Endothelial cell of umbilical vein (primary cell): ENCODE measurements around the gene RIPOR3. TPM values are rescaled to one million over a fixed set of nuclear protein-coding genes. Genes with fewer than 3 reads are reported as not detected.

ENCODE experiments used
- BruUV-seq: library from RNA; stranded (reverse); fragments of 400-500 nt; replicated peaks from 2 replicates; lab custom pipeline; 2021; lab: Mats Ljungman, UMichigan
- CTCF ChIA-PET: fragments of 300-600, 350-600 bp; sonication (Branson Sonifier 250); formaldehyde crosslinking; loops from one replicate; lab custom pipeline; 2021; ENCODE audit warnings: antibody characterized with exemption, inconsistent platforms; lab: Charles Lee
- POLR2A ChIA-PET: fragments of 300-600, 350-600 bp; sonication (Branson Sonifier 250); formaldehyde crosslinking; loops from one replicate; lab custom pipeline; 2021; ENCODE audit warnings: antibody characterized with exemption, inconsistent platforms; lab: Charles Lee
- DNase-seq: peaks from one replicate; pipeline ENCODE4 v3.0.0-alpha.2; 2011; ENCODE audit warnings: low read depth, low spot score
- FAIRE-seq: peaks from 2 replicates; lab custom pipeline; 2011; peaks lifted over from hg19 to GRCh38; lab: Jason Lieb, UNC
- H2AFZ ChIP-seq: 2 replicates; pipeline ENCODE4 v1.6.0; 2012; ENCODE audit warnings: low read depth, low read length, control low read depth, inconsistent platforms
- H3K27ac ChIP-seq: 2 replicates; pipeline ENCODE4 v1.5.1; 2011; ENCODE audit warnings: low read depth, mild to moderate bottlenecking, control low read depth, low read length, moderate library complexity; ENCODE audit not compliant: insufficient read depth
- H3K27me3 ChIP-seq, 2 experiments: 2 replicates each; pipeline versions ENCODE4 v1.6.0 to v1.6.1; 2011; ENCODE audit warnings: low read length in 2 of 2, mixed read lengths in 1 of 2; ENCODE audit not compliant: control insufficient read depth in 2 of 2, insufficient read depth in 2 of 2
- H3K36me3 ChIP-seq, 2 experiments: 2 replicates in 1 of 2; 3 replicates in 1 of 2; pipeline ENCODE4 v1.5.1; 2011; ENCODE audit warnings: low read length in 2 of 2, mild to moderate bottlenecking in 1 of 2, moderate library complexity in 1 of 2; ENCODE audit not compliant: control insufficient read depth in 2 of 2, insufficient read depth in 2 of 2; ENCODE audit errors: extremely low read depth in 1 of 2
- H3K4me1 ChIP-seq: 3 replicates; pipeline ENCODE4 v1.5.1; 2011; ENCODE audit warnings: mild to moderate bottlenecking, low read length; ENCODE audit not compliant: control insufficient read depth, insufficient read depth; ENCODE audit errors: extremely low read depth
- H3K4me2 ChIP-seq: 2 replicates; pipeline ENCODE4 v1.6.1; 2011; ENCODE audit warnings: low read length, control low read depth, mixed read lengths; ENCODE audit not compliant: insufficient read depth
- H3K4me3 ChIP-seq, 3 experiments: fragments of 200-600 bp in 1 of 3; sonication (generic), shearing (Covaris generic) in 1 of 3; replicated peaks in 1 of 3; 2 replicates each; pipeline ENCODE4 v1.5.1; 2011 to 2016; ENCODE audit warnings: control low read depth in 3 of 3, low read length in 3 of 3, mild to moderate bottlenecking in 2 of 3, inconsistent platforms in 1 of 3, low read depth in 1 of 3, moderate library complexity in 1 of 3; ENCODE audit not compliant: insufficient read depth in 1 of 3
- H3K79me2 ChIP-seq: 2 replicates; pipeline ENCODE4 v1.6.0; 2012; ENCODE audit warnings: low read length, inconsistent platforms; ENCODE audit not compliant: control insufficient read depth, insufficient read depth
- H3K9ac ChIP-seq: replicated peaks from 2 replicates; pipeline ENCODE3; 2011; ENCODE audit warnings: low read length, control low read depth; ENCODE audit not compliant: insufficient read depth; ENCODE audit errors: extremely low read depth
- H3K9me1 ChIP-seq: replicated peaks from 3 replicates; pipeline ENCODE4 v1.6.0; 2011; ENCODE audit warnings: mild to moderate bottlenecking, low read length; ENCODE audit not compliant: control insufficient read depth, insufficient read depth; ENCODE audit errors: extremely low read depth
- H3K9me3 ChIP-seq: replicated peaks from 2 replicates; pipeline ENCODE4 v1.5.1; 2012; ENCODE audit warnings: low read length, inconsistent platforms; ENCODE audit not compliant: control insufficient read depth, insufficient read depth
- H4K20me1 ChIP-seq: replicated peaks from 2 replicates; pipeline ENCODE3; 2011; ENCODE audit warnings: mild to moderate bottlenecking, low read length; ENCODE audit not compliant: control insufficient read depth, insufficient read depth; ENCODE audit errors: extremely low read depth
- EZH2 ChIP-seq: IDR thresholded peaks from 2 replicates; pipeline ENCODE4 v1.6.1; 2012; ENCODE audit warnings: borderline replicate concordance, low read depth, mild to moderate bottlenecking, moderate library complexity, low read length, inconsistent platforms; ENCODE audit not compliant: severe bottlenecking
- FOS ChIP-seq: IDR thresholded peaks from 2 replicates; pipeline ENCODE4 v1.6.1; 2011; ENCODE audit warnings: mild to moderate bottlenecking, low read length, moderate library complexity, borderline replicate concordance; ENCODE audit not compliant: insufficient read depth
- GATA2 ChIP-seq: IDR thresholded peaks from 2 replicates; pipeline ENCODE4 v1.7.0; 2011; ENCODE audit warnings: low read depth, mild to moderate bottlenecking, moderate library complexity, mixed read lengths, low read length; ENCODE audit not compliant: insufficient read length, insufficient read depth
- JUN ChIP-seq: IDR thresholded peaks from 2 replicates; pipeline ENCODE4 v1.6.1; 2011; ENCODE audit warnings: borderline replicate concordance, low read depth; ENCODE audit not compliant: insufficient read length, insufficient read depth
- MYC ChIP-seq: IDR thresholded peaks from one replicate; pipeline ENCODE4 v1.6.1; 2011; ENCODE audit warnings: mild to moderate bottlenecking, low read depth, low read length
- POLR2A ChIP-seq: IDR thresholded peaks from 2 replicates; pipeline ENCODE4 v1.6.1; 2012; ENCODE audit warnings: low read depth, mild to moderate bottlenecking, control low read depth, low read length
- POLR2AphosphoS5 ChIP-seq: IDR thresholded peaks from 2 replicates; pipeline ENCODE4 v1.6.1; 2012; ENCODE audit warnings: low read depth, mild to moderate bottlenecking, control low read depth, low read length, moderate library complexity; ENCODE audit not compliant: insufficient read depth
- dilution Hi-C: fragments of 300-500 bp; cut with MboI; formaldehyde crosslinking; loops from one replicate; pipeline ENCODE4 v1.15.0; 2019; ENCODE audit warnings: low sequenced_read_pairs; ENCODE audit not compliant: extremely low pct_ligation_motif_present
- intact Hi-C: fragments of 100-400 bp; cut with micrococcal nuclease; formaldehyde crosslinking; loops from one replicate; pipeline ENCODE4 v1.10.0; 2022
- polyA plus RNA-seq, 4 experiments: library from polyadenylated mRNA; depleted of rRNA in 3 of 4; stranded (reverse) in 3 of 4; unstranded in 1 of 4; fragments of >200 nt; gene quantifications; 2 replicates each; pipeline versions ENCODE4 v1.2.1 to v1.2.3, GENCODE V29; 2011 to 2012; ENCODE audit warnings: missing spikeins in 1 of 4
- total RNA-seq: library from RNA; stranded (reverse); gene quantifications from 2 replicates; pipeline ENCODE4 v1.2.3, GENCODE V29; 2021
- TF ChIP-seq, protein P1 (sequence below), 2 donors: IDR thresholded peaks; 1 replicate in 1 of 2; 2 replicates in 1 of 2; pipeline ENCODE4 v1.5.1; 2011; ENCODE audit warnings: low read length in 2 of 2, mild to moderate bottlenecking in 2 of 2, moderate library complexity in 2 of 2, control low read depth in 1 of 2, inconsistent platforms in 1 of 2, low read depth in 1 of 2; ENCODE audit not compliant: insufficient read depth in 1 of 2; ENCODE audit errors: extremely low read depth in 1 of 2
- TF ChIP-seq, protein P2 (sequence below): IDR thresholded peaks from 2 replicates; pipeline ENCODE4 v1.6.1; 2011; ENCODE audit not compliant: insufficient read depth, insufficient read length

The RIPOR3 gene
- total and polyA plus RNA-seq, 2 donors (not counting 3 experiments of a cell fraction or from before 2014, with no cell fraction given) = not detected

DNA sequence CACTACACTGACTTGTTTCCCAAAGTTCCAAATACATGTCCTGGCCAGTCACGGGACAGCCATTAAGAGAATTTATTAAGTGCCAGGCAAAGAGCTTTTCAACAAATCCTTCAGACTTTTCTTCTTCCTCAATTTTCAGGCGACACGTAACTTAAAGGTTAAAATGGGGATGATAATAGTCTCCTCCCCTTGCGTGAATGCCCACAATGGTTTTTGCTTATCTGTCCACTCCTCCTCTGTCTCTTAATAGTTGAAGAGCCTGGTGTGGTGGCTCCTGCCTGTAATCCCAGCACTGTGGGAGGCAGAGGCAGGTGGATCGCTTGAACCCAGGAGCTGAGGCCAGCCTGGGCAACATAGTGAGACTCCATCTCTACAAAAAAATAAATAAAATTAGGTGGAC, 28.7 kb upstream of the RIPOR3 start:
- BruUV-seq = no TSS peak
- no peak overlapping the region for H3K27ac ChIP-seq
- intact Hi-C loops = no loop called here
- H3K4me3 ChIP-seq = no peak overlapping the region
- no peaks in the 10 kb centered on the region for H4K20me1 ChIP-seq
- H3K9ac ChIP-seq = no peak overlapping the region
- ChIA-PET CTCF (no interaction called here), POLR2A (no interaction called here)
- TF ChIP-seq GATA2 (no peak), FOS (no peak), POLR2A (no peak), JUN (no peak), EZH2 (no peak), MYC (no peak), POLR2AphosphoS5 (no peak)
- TF ChIP-seq, protein P1, sequence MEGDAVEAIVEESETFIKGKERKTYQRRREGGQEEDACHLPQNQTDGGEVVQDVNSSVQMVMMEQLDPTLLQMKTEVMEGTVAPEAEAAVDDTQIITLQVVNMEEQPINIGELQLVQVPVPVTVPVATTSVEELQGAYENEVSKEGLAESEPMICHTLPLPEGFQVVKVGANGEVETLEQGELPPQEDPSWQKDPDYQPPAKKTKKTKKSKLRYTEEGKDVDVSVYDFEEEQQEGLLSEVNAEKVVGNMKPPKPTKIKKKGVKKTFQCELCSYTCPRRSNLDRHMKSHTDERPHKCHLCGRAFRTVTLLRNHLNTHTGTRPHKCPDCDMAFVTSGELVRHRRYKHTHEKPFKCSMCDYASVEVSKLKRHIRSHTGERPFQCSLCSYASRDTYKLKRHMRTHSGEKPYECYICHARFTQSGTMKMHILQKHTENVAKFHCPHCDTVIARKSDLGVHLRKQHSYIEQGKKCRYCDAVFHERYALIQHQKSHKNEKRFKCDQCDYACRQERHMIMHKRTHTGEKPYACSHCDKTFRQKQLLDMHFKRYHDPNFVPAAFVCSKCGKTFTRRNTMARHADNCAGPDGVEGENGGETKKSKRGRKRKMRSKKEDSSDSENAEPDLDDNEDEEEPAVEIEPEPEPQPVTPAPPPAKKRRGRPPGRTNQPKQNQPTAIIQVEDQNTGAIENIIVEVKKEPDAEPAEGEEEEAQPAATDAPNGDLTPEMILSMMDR (IDR thresholded peaks at IDR 0.05; ENCODE audit: extremely low read depth in 1 of 2, insufficient read depth in 1 of 2, low read depth in 1 of 2, low read length in 2 of 2) = no peak
- TF ChIP-seq, protein P2, sequence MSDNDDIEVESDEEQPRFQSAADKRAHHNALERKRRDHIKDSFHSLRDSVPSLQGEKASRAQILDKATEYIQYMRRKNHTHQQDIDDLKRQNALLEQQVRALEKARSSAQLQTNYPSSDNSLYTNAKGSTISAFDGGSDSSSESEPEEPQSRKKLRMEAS = no peak
- H3K79me2 ChIP-seq = no peaks in the 10 kb centered on the region
- FAIRE-seq (no peak), DNase-seq (no peak)
- H2AFZ ChIP-seq = no peak overlapping the region
- no peaks in the 10 kb centered on the region for H3K4me1 ChIP-seq
- dilution Hi-C loops = no loop called here
- H3K9me3 ChIP-seq = no peaks in the 10 kb centered on the region
- no peaks in the 10 kb centered on the region for H3K9me1 ChIP-seq
- H3K36me3 ChIP-seq = no peaks in the 10 kb centered on the region
- peaks cover 3% of the 10 kb centered on the region in 2 experiments for H3K27me3 ChIP-seq
- no peak overlapping the region for H3K4me2 ChIP-seq
